RKO (cell line): ENCODE measurements around the gene DCDC1.

Experiments
- DNase-seq: peaks from one replicate; pipeline ENCODE4 v3.0.0-alpha.2; 2016; ENCODE audit warnings: low spot score

DCDC1 gene, protein sequence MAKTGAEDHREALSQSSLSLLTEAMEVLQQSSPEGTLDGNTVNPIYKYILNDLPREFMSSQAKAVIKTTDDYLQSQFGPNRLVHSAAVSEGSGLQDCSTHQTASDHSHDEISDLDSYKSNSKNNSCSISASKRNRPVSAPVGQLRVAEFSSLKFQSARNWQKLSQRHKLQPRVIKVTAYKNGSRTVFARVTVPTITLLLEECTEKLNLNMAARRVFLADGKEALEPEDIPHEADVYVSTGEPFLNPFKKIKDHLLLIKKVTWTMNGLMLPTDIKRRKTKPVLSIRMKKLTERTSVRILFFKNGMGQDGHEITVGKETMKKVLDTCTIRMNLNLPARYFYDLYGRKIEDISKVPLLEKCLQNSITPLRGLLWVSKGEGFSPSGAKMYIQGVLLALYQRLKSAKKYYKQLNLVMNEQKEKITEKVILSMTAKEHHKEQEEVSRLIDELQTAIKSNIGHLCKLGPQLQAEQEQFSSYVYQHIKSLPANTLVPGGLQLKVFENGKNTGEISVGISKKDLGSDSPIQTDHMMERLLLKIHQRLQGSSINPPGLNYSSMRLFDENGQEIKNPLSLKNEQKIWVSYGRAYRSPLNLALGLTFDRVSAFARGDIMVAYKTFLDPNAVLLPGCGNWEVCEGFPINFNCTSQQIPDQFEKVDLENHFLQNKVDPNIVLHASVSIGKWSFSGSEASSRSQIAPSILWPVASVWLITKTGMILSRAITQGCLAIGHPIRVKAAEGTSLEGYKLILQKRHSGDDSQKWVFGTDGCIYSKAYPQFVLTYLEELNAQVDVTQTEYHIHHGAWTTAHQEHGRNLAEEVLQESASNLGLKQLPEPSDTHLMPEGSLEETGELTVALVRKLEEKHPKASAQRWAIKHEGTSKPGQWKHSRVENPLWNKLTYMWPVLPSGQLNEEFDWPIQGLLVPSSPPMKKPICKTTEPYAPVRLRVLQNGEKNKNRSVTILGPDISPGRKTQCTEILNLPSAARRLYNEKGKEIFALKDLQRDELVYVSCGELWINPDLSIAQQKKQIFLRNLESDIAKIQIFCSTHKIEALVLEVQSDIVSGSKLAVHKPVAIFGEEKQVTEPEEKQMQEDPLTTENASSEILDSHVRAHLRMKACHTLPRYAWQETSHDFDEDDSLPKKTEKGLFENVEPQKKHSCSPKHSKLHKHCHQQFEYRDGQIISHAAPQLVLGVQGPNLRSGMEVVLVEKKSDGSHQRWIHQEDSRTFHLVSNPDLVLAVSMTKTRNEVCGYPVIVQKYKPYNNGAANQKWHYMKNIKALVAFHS (N-terminal part only)

DNA sequence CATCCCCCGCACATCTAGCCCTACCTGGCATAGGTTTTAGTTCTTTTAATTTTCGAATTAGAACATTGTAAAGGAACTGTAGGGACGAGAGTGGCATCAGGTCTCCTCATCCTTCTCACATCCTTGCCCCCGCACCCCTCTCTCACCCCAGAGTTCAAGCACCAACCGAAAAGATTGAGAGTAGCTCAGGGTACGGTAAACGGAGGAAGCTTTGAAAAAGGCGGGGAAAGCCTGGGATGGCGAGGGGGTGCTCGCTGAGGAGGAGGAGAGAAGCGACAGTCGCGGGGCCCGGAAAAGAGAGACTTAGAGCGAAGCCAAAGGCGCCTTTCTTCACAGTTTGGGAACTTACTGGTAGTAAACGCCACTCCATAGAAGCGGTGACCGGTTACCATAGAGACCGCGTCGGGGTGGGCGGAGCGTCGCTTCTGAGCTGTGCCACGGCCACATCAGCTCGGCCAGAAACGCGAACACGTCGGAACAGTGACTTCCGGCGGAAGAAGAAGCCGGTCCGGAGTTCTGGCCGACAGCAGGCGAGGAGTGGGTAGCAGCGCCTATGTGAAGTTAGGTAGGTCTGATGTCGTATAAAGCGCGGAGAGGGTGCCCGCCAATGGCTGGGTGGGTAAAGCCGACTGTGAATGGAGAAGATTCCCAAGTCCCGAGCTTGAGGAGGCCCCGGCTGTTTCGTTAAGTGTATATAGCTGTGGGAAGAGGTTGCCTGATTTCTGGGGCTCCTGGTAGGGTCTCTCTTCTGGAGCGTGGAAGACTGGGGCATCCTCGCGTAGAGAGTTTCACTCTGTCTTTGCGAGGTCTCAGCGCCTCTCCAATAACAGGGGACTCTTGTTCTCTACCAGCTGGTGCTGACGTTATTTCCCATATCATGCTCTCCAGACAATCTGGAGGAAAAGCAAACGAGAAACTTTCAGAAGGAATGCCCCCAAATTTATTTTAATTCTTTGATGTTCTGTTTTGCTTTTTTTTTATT lies at the start of gene DCDC1, which contains the start of gene DNAJC24:
Gene DCDC1 (minus strand): TSS at position 392 of the 982 bp plus-strand sequence. CDS start 41,459 bp downstream, outside the sequence.
Gene DNAJC24 (plus strand): TSS at position 513 of the 982 bp plus-strand sequence. CDS start 889 bp downstream, outside the sequence.
- DNase-seq: peak; percentile 94

DNA sequence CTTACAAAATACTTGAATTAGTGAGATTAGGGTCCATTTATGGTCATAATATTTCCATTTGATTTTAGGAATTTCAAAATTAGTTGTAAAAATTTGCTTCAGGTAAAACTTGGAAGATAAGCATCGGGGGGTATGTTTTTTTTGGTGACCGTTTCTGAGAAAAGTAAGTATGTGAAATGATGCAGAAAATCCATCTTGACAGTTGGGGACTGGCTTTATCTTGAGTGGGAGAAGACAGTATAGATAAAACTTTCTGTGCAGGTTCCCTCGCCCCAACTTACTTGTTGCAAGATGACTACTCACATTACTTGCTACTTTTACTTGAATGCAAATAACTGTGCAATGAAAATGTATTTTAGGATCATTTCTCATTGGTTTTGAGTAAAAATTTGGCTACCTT lies 49.6 kb upstream of the DCDC1 start:
- no peak for DNase-seq

DNA sequence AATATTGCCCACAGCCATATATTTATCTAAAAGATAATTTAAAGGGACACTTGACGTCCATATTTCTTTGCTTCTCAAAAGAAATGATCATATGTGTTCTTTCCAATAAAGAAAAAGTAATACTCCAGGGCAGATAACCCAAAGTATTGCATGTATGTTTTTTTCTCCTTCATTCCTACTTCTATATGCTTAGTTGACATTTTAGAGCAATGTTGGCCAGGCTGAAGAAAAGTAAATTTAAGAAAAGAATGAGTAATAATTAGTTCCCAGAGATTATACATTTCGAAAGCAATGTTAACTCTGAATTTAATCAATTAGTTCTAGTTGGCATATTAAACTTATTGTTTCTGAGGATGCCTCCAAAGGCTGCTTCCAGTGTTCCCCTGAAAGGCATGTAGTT lies 48.3 kb upstream of the DCDC1 start:
- DNase-seq: no peak

DNA sequence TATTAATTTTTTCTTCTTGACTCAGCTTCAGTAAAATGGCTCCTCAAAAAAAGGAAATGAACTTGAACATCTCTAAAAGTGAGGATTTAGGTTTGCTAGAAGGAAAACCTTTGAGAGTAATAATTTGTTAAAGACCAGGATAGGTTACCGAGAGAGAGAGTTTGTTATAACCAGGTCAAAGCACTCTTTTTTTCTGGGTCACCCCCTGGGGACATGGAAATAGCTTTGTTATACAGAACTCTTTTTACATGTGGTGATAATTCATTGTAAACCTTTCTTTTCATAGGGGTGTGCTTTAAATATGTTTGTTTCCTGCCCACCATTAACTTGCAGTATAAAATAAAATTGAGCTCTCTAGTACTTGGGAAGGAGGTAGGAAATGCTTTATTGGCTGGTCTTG lies 47.8 kb upstream of the DCDC1 start:
- DNase-seq: no peak

DNA sequence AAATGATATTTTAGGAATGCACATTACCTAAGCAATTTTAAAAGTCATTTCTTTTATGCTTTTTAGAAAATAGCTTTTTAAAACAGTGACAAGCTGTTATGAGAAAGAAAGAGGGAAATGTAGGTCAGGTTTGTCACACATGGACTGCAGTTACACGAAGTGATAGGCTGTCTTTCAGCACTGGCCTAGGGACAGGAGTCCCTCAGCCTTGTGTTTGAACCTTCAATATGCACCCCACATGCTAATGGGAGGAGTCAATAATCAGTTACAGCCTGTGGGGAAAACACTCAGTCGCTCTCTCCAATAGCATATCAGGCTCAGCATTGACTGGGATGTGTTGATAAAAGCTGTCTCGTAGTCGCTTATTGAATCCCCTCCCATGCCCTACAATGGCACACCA lies 45.9 kb upstream of the DCDC1 start:
- no peak for DNase-seq

DNA sequence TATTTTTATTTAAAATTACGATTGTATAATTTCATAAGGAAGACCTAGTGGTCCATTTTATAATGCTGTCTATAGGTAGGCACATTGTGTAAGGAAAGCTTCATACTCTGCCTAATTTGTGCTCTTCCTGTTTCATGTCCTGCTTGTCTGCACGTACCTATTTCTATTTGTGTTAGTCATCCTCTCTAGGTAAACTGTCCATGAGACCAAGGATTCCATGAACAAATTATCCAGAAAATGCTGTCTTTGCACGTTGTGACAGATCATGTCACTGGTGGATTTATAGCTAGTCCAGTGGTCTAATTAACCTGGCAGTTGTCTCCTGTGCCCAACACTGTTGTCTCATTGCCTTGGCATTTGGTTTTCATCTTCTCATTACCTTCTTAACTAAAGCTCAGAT lies 44.8 kb upstream of the DCDC1 start:
- DNase-seq: no peak

DNA sequence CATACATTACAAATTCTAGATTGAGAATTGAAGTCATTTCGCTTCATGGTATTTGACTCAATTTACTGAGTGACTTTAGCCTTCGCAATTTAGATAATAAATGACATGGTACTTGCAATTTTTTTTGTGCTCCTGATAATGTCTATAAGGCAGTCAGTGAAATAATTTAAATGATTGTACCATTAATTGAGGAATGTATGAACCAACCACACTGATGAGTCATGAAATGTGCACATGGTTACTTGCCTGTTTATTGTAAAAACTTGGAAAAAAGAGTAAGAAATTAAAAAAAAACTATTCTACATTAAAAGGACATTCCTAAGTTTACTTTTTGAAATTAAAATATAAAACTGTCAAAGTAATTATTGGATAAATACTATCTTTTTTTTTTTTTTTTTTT lies 43.4 kb upstream of the DCDC1 start:
- peak; percentile 22 for DNase-seq

DNA sequence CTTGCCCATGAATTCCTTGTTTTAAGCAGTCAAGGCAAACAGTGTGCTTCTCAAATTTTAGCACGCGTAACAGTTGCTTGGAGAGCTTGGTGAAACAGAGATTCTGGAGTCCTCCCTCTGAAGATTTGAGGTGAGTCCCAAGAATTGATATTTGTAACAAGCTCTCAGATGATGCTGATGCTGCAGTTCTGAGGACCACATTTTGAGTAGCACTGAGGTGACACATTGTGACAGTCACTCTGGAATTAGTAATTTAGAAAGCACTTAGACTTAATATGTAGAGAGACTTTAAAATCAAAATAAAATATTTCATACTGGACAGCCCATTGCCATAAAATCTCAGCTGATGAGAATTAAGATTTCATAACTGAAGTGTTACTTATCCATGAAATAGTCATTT lies 38.7 kb upstream of the DCDC1 start:
- DNase-seq: no peak

DNA sequence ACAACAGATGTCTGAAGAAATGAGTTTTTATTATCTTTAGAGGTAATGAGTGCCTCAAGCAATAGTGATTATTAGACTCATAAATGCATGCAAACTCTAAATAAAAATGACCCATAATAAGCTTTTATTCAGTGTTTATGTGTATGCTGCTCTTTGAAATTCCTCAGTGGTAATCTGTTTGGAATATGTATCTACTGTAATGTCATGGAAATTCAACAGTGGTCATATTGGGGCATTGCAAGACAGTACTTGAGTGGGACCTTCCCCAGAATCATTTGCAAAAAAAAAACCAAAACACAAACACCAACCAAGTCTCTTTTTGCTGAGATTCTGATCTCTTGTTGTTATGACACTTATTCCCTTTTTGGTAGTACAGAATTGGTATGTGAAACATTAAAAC lies 35.1 kb upstream of the DCDC1 start:
- DNase-seq: no peak

DNA sequence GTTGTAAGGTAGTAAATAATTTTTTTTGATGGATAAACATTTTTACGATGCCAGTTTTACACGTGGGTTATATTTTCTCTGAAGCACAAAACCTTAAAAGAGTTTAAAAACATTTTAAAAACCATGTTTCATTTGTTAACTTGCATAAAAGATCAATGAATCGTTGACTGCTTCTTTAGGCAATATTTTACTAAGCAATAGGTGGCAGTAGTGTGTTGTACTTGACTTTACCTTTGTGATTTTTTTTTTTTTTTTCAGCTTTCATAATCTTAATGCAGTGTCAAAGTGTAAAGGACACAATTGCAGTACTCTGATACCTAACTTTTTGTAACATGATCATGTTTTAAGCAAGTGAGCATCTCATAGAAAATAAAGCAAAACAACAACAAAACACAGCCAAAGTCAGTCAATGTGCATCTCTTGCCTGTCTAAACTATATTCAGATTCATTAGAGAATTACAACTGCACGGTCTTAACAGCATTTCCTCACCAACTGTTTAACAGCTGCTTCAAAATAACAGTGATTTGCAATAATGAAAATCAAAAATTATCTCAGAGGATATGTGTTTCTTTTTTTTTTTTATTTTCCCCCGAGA lies 27.8 kb upstream of the DCDC1 start:
- peak; percentile 23 for DNase-seq

DNA sequence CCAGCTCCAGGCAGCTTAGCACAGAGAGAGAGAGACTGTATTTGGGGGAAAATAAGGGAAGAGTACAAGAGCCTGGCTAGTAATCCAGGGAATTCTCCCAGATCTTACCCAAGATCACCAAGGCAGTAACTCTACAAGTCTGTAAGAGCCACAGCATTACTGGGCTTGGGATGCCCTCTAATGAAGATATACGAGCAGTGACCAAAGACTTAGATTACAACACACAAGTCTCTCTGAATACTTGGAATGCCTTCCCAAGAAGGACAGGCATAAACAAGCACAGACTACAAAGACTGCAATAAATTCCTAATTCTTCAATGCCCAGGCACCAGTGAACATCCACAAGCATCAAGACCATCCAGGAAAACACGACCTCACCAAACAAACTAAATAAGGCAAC lies 17.8 kb upstream of the DCDC1 start:
- DNase-seq: no peak

DNA sequence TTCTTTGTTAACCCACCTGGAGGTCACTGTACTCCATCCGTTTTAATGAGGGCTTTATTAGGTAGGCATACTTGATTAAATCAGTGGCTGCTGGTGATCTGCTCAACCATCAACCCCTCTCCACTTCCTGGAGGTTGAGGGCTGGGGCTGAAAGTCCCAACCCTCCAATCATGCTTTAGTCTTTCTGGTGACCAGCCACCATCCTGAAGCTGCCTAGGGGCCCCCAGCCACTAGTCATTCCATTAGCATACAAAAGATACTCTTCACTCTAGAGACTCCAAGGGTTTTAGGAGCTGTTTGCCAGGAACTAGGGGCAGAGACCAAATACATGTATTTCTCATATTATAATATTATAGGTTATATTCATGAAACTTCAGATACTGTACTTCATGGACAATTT lies 13.6 kb upstream of the DCDC1 start:
- no peak for DNase-seq

DNA sequence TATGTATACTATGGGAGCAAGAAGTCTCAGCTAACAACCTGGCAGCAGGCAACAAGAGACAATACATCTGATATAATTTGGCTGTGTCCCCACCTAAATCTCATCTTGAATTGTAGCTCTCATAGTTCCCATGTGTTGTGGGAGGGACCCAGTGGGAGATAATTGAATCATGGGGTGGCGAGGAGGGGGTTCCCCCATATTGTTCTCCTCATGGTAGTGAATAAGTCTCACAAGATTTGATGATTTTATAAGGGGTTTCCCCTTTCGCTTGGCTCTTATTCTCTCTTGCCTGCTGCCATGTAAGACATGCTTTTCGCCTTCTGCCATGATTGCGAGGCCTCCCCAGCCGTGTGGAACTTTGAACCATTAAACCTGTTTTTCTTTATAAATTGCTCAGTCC lies 6.3 kb upstream of the DCDC1 start:
- DNase-seq: no peak

DNA sequence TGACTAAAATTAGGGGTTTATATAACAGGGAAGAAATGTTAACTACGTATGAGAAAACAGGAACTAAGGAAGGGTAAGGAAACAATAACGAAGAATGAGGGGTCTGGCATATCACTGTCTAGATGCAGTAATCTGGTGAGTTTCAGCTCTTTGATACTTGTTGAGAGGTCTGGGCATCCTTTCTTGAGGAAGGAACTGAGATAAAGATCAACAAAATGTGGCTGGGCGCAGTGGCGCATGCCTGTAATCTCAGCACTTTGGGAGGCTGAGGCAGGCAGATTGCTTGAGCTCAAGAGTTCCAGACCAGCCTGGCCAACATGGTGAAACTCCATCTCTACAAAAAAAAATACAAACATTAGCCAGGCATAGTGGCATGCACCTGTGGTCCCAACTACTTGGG lies 2.7 kb downstream of the DCDC1 start:
- DNase-seq: no peak

DNA sequence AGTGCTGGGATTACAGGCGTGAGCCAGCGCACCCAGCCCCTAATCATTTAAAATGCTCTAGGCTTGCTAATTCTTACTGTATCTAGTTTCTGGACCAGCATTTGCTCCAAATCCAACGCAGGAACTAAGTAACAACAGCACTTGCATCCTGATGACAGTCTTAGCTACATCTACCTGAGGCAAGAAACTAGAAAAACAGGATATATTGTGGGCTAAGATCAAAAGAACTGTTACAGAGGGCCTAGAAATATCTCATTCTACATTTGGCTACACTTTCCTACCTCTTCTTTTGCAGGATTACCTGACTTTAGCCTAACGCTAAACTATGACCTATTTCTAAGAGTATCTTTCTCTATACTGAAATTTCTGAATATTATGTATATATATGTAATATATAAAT lies 7.8 kb downstream of the DCDC1 start:
- no peak for DNase-seq

DNA sequence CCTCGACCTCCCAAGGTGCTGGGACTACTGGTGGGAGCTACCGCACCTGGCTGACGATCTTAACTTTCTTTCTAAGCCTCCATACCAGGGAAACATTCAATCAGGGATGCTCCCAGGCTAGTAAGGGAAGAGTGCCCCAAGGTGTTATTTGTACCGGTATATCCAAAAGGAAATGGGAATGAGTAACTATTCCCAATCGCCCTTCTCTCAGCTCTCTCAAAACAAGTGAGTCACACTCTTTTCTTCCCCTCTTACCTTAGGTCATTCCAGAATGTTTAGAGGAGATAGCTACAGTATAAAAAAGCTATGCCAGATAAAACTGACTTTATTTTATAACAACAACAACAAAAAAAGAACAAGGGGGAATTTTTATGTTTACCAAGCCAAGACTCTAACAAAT lies 13.7 kb downstream of the DCDC1 start:
- DNase-seq: no peak

DNA sequence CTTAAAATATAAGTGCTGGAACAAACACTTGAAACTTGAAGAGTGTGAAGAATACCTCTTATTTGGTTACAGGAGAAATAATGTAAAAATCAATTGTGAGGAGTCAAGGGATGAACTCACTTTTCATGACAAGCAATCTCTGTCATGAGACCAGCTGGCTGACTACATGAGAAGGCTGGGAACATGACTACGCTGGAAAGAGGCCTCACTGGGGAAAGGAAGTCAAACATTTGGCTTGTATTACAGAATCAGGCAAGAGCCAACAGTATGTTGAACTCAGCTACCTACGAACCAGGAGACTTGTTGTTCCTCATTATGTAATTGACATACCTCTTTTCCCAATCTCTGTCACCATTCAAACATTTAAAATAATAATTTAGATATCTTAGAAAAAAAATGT lies 14.4 kb downstream of the DCDC1 start:
- DNase-seq: peak; percentile 26

DNA sequence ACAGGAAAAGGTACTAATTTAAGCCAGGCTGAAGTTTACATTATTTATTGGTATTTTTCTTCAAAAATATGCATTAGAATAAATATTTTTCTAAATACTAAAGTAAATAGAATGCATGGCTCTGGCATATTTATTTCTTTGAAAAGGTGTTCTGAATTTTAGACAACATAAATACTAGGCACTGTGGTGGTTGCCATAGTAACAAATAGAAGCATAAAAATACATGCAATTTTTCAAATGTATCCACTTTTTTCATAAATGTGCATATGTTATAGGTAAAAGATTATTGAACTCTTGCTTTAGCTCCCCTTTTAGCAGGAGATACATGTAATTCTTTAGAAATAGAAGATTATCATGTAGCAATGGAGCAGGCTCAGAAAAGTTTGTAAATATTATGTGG lies 18.4 kb downstream of the DCDC1 start:
- no peak for DNase-seq

DNA sequence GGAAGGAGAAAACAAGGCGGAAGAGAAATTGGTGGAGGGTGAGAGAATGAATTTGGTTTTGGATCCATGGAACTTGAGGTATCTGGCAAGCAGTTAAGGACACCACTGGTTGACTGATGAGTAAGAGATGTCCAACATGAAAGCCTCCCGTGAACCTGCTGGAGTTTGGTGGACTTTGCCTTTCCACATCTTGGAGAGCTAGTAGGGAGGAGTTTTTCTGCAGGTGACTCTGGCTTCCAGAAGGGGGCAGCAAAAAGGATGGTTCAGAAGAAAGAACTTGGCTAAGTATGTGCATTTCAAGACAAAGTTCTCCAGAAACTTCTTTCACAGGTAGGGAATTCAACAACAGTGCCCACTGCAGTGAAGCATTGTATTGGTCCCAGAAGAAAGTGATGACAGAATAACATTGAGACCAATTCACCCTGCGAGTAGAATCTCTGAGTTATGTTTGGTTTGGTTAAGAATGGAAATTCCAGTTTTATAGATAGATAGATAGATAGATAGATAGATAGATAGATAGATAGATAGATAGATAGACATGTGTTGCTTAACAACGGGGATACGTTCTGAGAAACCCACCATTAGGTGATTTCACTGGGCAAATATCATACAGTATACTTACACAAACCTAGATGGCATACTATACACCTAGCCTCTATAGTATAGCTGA lies 28.5 kb downstream of the DCDC1 start:
- peak; percentile 29 for DNase-seq

DNA sequence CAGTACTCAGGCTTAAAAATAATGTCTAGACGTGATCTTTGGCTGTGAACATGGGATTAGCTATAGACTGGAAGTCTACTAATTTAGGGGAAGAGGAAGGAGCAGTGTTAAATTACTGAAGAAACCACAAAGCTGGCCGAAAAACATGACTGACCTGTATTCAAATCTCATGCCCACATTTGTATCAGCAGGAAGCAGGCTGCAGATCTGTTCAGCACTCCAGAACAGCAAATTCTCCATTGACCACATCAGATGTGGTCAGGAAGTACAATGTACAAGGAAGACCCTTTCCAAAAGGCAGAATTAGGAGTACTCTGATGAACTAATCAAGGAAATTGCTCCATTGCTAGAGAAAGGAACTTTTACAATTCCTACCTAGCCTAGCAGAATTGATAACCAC lies 31.7 kb downstream of the DCDC1 start:
- no peak for DNase-seq
